CD14-positive monocyte (primary cell): ENCODE results near the gene CD81. TPM values are rescaled to one million over a fixed set of nuclear protein-coding genes. Genes with fewer than 3 reads are reported as not detected.

ENCODE experiments used
- DNase-seq, 3 donors: peaks; one replicate each; pipeline ENCODE4 v3.0.0-alpha.2; 2011 to 2022
- H2AFZ ChIP-seq: 2 replicates; pipeline ENCODE4 v1.6.0; 2012; ENCODE audit warnings: mild to moderate bottlenecking, low read depth, low read length, inconsistent platforms; ENCODE audit not compliant: insufficient read depth, poor library complexity, severe bottlenecking
- H3K27ac ChIP-seq, 2 donors: 1 replicate in 1 of 2; 2 replicates in 1 of 2; pipeline ENCODE4 v1.5.1; 2012 to 2013; ENCODE audit warnings: low read length in 2 of 2, control low read depth in 1 of 2, inconsistent platforms in 1 of 2, low read depth in 1 of 2, mild to moderate bottlenecking in 1 of 2
- H3K27me3 ChIP-seq, 2 donors: one replicate each; pipeline versions ENCODE4 v1.6.0 to v1.6.1; 2011 to 2013; ENCODE audit warnings: low read length in 2 of 2; ENCODE audit not compliant: control insufficient read depth in 2 of 2, insufficient read depth in 2 of 2
- H3K36me3 ChIP-seq, 2 donors: replicated peaks in 1 of 2; 1 replicate in 1 of 2; 2 replicates in 1 of 2; pipeline versions ENCODE4 v1.5.1 to v1.6.1; 2012 to 2013; ENCODE audit warnings: low read length in 2 of 2, control low read depth in 1 of 2, inconsistent platforms in 1 of 2, mild to moderate bottlenecking in 1 of 2; ENCODE audit not compliant: insufficient read depth in 2 of 2, control insufficient read depth in 1 of 2
- H3K4me1 ChIP-seq, 2 donors: 1 replicate in 1 of 2; 2 replicates in 1 of 2; pipeline versions ENCODE4 v1.5.1 to v1.6.1; 2012 to 2013; ENCODE audit warnings: low read length in 2 of 2, control low read depth in 1 of 2, inconsistent platforms in 1 of 2, mild to moderate bottlenecking in 1 of 2, moderate library complexity in 1 of 2; ENCODE audit not compliant: insufficient read depth in 2 of 2, control insufficient read depth in 1 of 2
- H3K4me2 ChIP-seq: replicated peaks from 2 replicates; pipeline ENCODE3; 2012; ENCODE audit warnings: low read length, moderate library complexity, mild to moderate bottlenecking; ENCODE audit not compliant: poor library complexity, severe bottlenecking; ENCODE audit errors: extremely low read depth
- H3K4me3 ChIP-seq, 3 experiments: fragments of 200-600 bp in 1 of 3; sonication (generic) in 1 of 3; replicated peaks in 1 of 3; 1 replicate in 2 of 3; 2 replicates in 1 of 3; pipeline ENCODE4 v1.5.1; 2011 to 2013; ENCODE audit warnings: low read length in 3 of 3, mild to moderate bottlenecking in 3 of 3, control low read depth in 2 of 3, low read depth in 2 of 3, inconsistent platforms in 1 of 3, moderate library complexity in 1 of 3
- H3K79me2 ChIP-seq: 2 replicates; pipeline ENCODE4 v1.6.0; 2012; ENCODE audit warnings: mild to moderate bottlenecking, control low read depth, inconsistent platforms, low read length, moderate library complexity; ENCODE audit not compliant: insufficient read depth
- H3K9ac ChIP-seq: 2 replicates; pipeline ENCODE4 v1.6.0; 2017; ENCODE audit warnings: low read length, mild to moderate bottlenecking; ENCODE audit not compliant: insufficient read depth, poor library complexity, severe bottlenecking
- H3K9me3 ChIP-seq, 2 donors: replicated peaks in 1 of 2; 1 replicate in 1 of 2; 2 replicates in 1 of 2; pipeline versions ENCODE4 v1.5.1 to v1.6.1; 2012 to 2013; ENCODE audit warnings: low read length in 2 of 2, control low read depth in 1 of 2; ENCODE audit not compliant: control insufficient read depth in 1 of 2, insufficient read depth in 1 of 2
- H4K20me1 ChIP-seq: 2 replicates; pipeline ENCODE4 v1.6.0; 2012; ENCODE audit warnings: mild to moderate bottlenecking, low read length, control low read depth, moderate library complexity; ENCODE audit not compliant: insufficient read depth
- H3K27ac Mint-ChIP-seq, 7 donors: one replicate each; pipeline ENCODE4 v1.8.0; 2020; ENCODE audit warnings: mild to moderate bottlenecking in 7 of 7, mixed read lengths in 7 of 7, moderate library complexity in 6 of 7, inconsistent platforms in 2 of 7
- H3K27me3 Mint-ChIP-seq, 3 donors: one replicate each; pipeline ENCODE4 v1.8.0; 2021 to 2022; ENCODE audit warnings: low read depth in 3 of 3, mild to moderate bottlenecking in 3 of 3, mixed read lengths in 3 of 3, moderate library complexity in 3 of 3, inconsistent platforms in 1 of 3
- H3K36me3 Mint-ChIP-seq, 2 donors: one replicate each; pipeline ENCODE4 v1.8.0; 2020; ENCODE audit warnings: mixed read lengths in 2 of 2, inconsistent platforms in 1 of 2, mild to moderate bottlenecking in 1 of 2
- H3K4me1 Mint-ChIP-seq: one replicate; pipeline ENCODE4 v1.8.0; 2020; ENCODE audit warnings: mild to moderate bottlenecking, mixed read lengths
- H3K4me3 Mint-ChIP-seq, 2 donors: one replicate each; pipeline ENCODE4 v1.8.0; 2020; ENCODE audit warnings: mild to moderate bottlenecking in 2 of 2, mixed read lengths in 2 of 2, moderate library complexity in 1 of 2
- H3K9me3 Mint-ChIP-seq, 7 donors: one replicate each; pipeline ENCODE4 v1.8.0; 2020 to 2022; ENCODE audit warnings: mixed read lengths in 7 of 7, mild to moderate bottlenecking in 6 of 7, moderate library complexity in 6 of 7, inconsistent platforms in 2 of 7
- CTCF ChIP-seq: fragments of 200-600 bp; IDR thresholded peaks from one replicate; pipeline ENCODE4 v1.8.0; 2022; ENCODE audit warnings: antibody characterized with exemption, mild to moderate bottlenecking
- WGBS: methylation state at CpG from one replicate; pipeline ENCODE4 v1.1.5; 2013; ENCODE audit warnings: missing lambda C conversion rate; ENCODE audit not compliant: insufficient coverage; 5-methylcytosine and 5-hydroxymethylcytosine counted together
- intact Hi-C, 2 donors: fragments of 100-400 bp; cut with micrococcal nuclease; formaldehyde crosslinking; loops; one replicate each; pipeline versions ENCODE4 v1.15.0 to v1.15.1; 2023
- polyA plus RNA-seq, 3 donors: library from polyadenylated mRNA; depleted of rRNA in 1 of 3; unstranded in 2 of 3; stranded (reverse) in 1 of 3; fragments of 300-500 nt in 2 of 3; fragments of >200 nt in 1 of 3; fragmentation: Illumina TruSeq in 2 of 3; gene quantifications; 1 replicate in 2 of 3; 2 replicates in 1 of 3; pipeline ENCODE4 v1.2.3, GENCODE V29; 2012 to 2021

The CD81 gene
- polyA plus RNA-seq, 3 donors, result 3.2 to 74.9 (median 12.3) TPM

GRCh38 chr11:2422461-2423156 is 45.5 kb downstream of the CD81 start:
- Mint-ChIP-seq H3K27me3 (peaks cover 2 to 23% (median 9%) of the 10 kb centered on the region in 3 donors), H3K36me3 (no peaks in the 10 kb centered on the region), H3K9me3 (peaks cover 0 to 3% (median 0%) of the 10 kb centered on the region in 7 donors), H3K27ac (no peak overlapping the region), H3K4me3 (no peak overlapping the region), H3K4me1 (peaks cover 2% of the 10 kb centered on the region)
- no peak for DNase-seq
- intact Hi-C loops, result no loop called here
- Histone ChIP-seq H3K9me3 (no peaks in the 10 kb centered on the region), H3K9ac (no peak overlapping the region), H3K4me3 (no peak overlapping the region), H3K4me1 (peaks cover 4 to 6% of the 10 kb centered on the region in 2 donors), H3K4me2 (no peak overlapping the region), H2AFZ (no peak overlapping the region), H4K20me1 (no peaks in the 10 kb centered on the region), H3K36me3 (no peaks in the 10 kb centered on the region), H3K27me3 (no peaks in the 10 kb centered on the region), H3K79me2 (no peaks in the 10 kb centered on the region), H3K27ac (no peak overlapping the region)
- TF ChIP-seq CTCF, result no peak
- WGBS, result 94% methylated on average over 14 of the region's 14 CpGs

GRCh38 chr11:2423157-2424025 is 46.3 kb downstream of the CD81 start:
- no peak overlapping the region for H2AFZ ChIP-seq
- peaks cover 0 to 3% (median 0%) of the 10 kb centered on the region in 7 donors for H3K9me3 Mint-ChIP-seq
- H3K36me3 ChIP-seq, result no peaks in the 10 kb centered on the region
- no peak overlapping the region for H3K9ac ChIP-seq
- 78% methylated on average over 12 of the region's 26 CpGs for WGBS
- H3K27ac Mint-ChIP-seq, result no peak overlapping the region
- intact Hi-C loops, result no loop called here
- no peaks in the 10 kb centered on the region for H3K27me3 ChIP-seq
- no peaks in the 10 kb centered on the region for H3K9me3 ChIP-seq
- no peak for TF ChIP-seq CTCF
- no peaks in the 10 kb centered on the region for H3K79me2 ChIP-seq
- H3K4me3 Mint-ChIP-seq, result no peak overlapping the region
- peaks cover 2% of the 10 kb centered on the region for H3K4me1 Mint-ChIP-seq
- H4K20me1 ChIP-seq, result no peaks in the 10 kb centered on the region
- no peak for DNase-seq
- H3K4me1 ChIP-seq, result peaks cover 4 to 6% of the 10 kb centered on the region in 2 donors
- peaks cover 2 to 23% (median 9%) of the 10 kb centered on the region in 3 donors for H3K27me3 Mint-ChIP-seq
- H3K36me3 Mint-ChIP-seq, result no peaks in the 10 kb centered on the region
- H3K4me2 ChIP-seq, result no peak overlapping the region
- no peak overlapping the region for H3K27ac ChIP-seq
- no peak overlapping the region for H3K4me3 ChIP-seq
